GM23338 (cell line): ENCODE results near the gene MYO15B. TPM values are rescaled to one million over a fixed set of nuclear protein-coding genes. Genes with fewer than 3 reads are reported as not detected.

Experiments
- ATAC-seq: fragments of 200-7000 bp; cut with Tn5 transposase; 3 replicates; pipeline ENCODE4 v1.9.1; 2020
- DNase-seq: peaks from one replicate; pipeline ENCODE4 v3.0.0-alpha.2; 2015; ENCODE audit warnings: low spot score
- H2AFZ ChIP-seq: fragments of 200-600 bp; sonication (generic); 2 replicates; pipeline ENCODE4 v1.8.0; 2016; ENCODE audit warnings: antibody characterized with exemption, mild to moderate bottlenecking, moderate library complexity
- H3F3A ChIP-seq: fragments of 200-600 bp; sonication (generic); replicated peaks from 2 replicates; pipeline ENCODE4 v1.8.0; 2017; ENCODE audit warnings: antibody characterized with exemption, mixed run types, low read depth
- H3K27ac ChIP-seq: fragments of 200-600 bp; sonication (generic); 2 replicates; pipeline ENCODE4 v1.6.1; 2016; ENCODE audit warnings: low read depth
- H3K27me3 ChIP-seq: fragments of 200-600 bp; sonication (generic); 2 replicates; pipeline ENCODE4 v1.8.0; 2016; ENCODE audit warnings: mild to moderate bottlenecking, mixed run types, moderate library complexity; ENCODE audit not compliant: insufficient read depth
- H3K36me3 ChIP-seq: fragments of 200-600 bp; sonication (generic); 2 replicates; pipeline ENCODE4 v1.8.0; 2016; ENCODE audit warnings: mild to moderate bottlenecking; ENCODE audit not compliant: insufficient read depth
- H3K4me1 ChIP-seq: fragments of 200-600 bp; sonication (generic); 2 replicates; pipeline ENCODE4 v1.8.0; 2016; ENCODE audit warnings: mild to moderate bottlenecking, moderate library complexity; ENCODE audit not compliant: insufficient read depth
- H3K4me2 ChIP-seq: fragments of 200-600 bp; sonication (generic); 2 replicates; pipeline ENCODE4 v1.7.1; 2017; ENCODE audit warnings: mixed run types
- H3K4me3 ChIP-seq: fragments of 200-600 bp; sonication (generic); 2 replicates; pipeline ENCODE4 v1.6.1; 2016; ENCODE audit warnings: mixed run types
- H3K79me2 ChIP-seq: fragments of 200-600 bp; sonication (generic); replicated peaks from 2 replicates; pipeline ENCODE4 v1.8.0; 2017; ENCODE audit warnings: mild to moderate bottlenecking; ENCODE audit not compliant: insufficient read depth
- H3K9me2 ChIP-seq: fragments of 200-600 bp; sonication (generic); 2 replicates; pipeline ENCODE4 v1.8.0; 2017; ENCODE audit not compliant: insufficient read depth
- H4K20me1 ChIP-seq: fragments of 200-600 bp; sonication (generic); replicated peaks from 2 replicates; pipeline ENCODE4 v1.8.0; 2017; ENCODE audit warnings: mild to moderate bottlenecking; ENCODE audit not compliant: insufficient read depth
- H3K27ac Mint-ChIP-seq: 2 replicates; pipeline ENCODE4 v1.8.0; 2020; ENCODE audit warnings: inconsistent platforms, mild to moderate bottlenecking, moderate library complexity, mixed read lengths
- H3K27me3 Mint-ChIP-seq: 3 replicates; pipeline ENCODE4 v1.8.0; 2022; ENCODE audit warnings: low read depth, mild to moderate bottlenecking, moderate library complexity, mixed read lengths, inconsistent platforms; ENCODE audit not compliant: insufficient read depth, poor library complexity
- H3K36me3 Mint-ChIP-seq: 3 replicates; pipeline ENCODE4 v1.8.0; 2021; ENCODE audit warnings: low read depth, mild to moderate bottlenecking, inconsistent platforms, moderate library complexity, mixed read lengths
- H3K4me1 Mint-ChIP-seq: 3 replicates; pipeline ENCODE4 v1.8.0; 2020; ENCODE audit warnings: mild to moderate bottlenecking, inconsistent platforms, mixed read lengths
- H3K4me3 Mint-ChIP-seq: 3 replicates; pipeline ENCODE4 v1.8.0; 2021; ENCODE audit warnings: moderate library complexity, mild to moderate bottlenecking, inconsistent platforms, mixed read lengths
- H3K9me3 Mint-ChIP-seq: 3 replicates; pipeline ENCODE4 v1.8.0; 2020; ENCODE audit warnings: moderate library complexity, mild to moderate bottlenecking, inconsistent platforms, mixed read lengths
- CREB1 ChIP-seq: fragments of 250-450 bp; sonication (Bioruptor Pico); IDR thresholded peaks from 2 replicates; pipeline ENCODE4 v1.5.0; 2020; ENCODE audit warnings: low read depth, mild to moderate bottlenecking, moderate library complexity
- EZH2 ChIP-seq: fragments of 200-600 bp; sonication (generic); IDR thresholded peaks from one replicate; pipeline ENCODE4 v1.8.0; 2017; ENCODE audit warnings: antibody characterized with exemption, mild to moderate bottlenecking, low read depth; ENCODE audit not compliant: unreplicated experiment
- NANOG ChIP-seq: IDR thresholded peaks from 2 replicates; pipeline ENCODE4 v1.6.1; 2016; ENCODE audit warnings: antibody characterized with exemption, borderline replicate concordance
- STAT1 ChIP-seq: IDR thresholded peaks from one replicate; pipeline ENCODE4 v1.6.1; 2016; ENCODE audit warnings: antibody characterized with exemption; ENCODE audit not compliant: unreplicated experiment
- ZNF114 ChIP-seq: fragments of 250-450 bp; sonication (Bioruptor Pico); IDR thresholded peaks from 2 replicates; pipeline ENCODE4 v1.5.0; 2020; ENCODE audit warnings: mild to moderate bottlenecking, moderate library complexity
- ZNF331 ChIP-seq: fragments of 250-450 bp; sonication (Bioruptor Pico); IDR thresholded peaks from 2 replicates; pipeline ENCODE4 v1.5.0; 2020; ENCODE audit warnings: low read depth, mild to moderate bottlenecking, moderate library complexity
- polyA plus RNA-seq: library from polyadenylated mRNA; unstranded; fragments of >200 nt; fragmentation: Nextera tagmentation; extraction: Ambion mirVana; gene quantifications from 2 replicates; pipeline ENCODE4 v1.2.1, GENCODE V29; 2016
- total RNA-seq: library from RNA; depleted of rRNA; stranded (reverse); fragments of >200 nt; shearing (Covaris generic); gene quantifications from 2 replicates; pipeline ENCODE4 v1.2.3, GENCODE V29; 2014
- TF ChIP-seq, protein P1 (sequence below): IDR thresholded peaks from one replicate; pipeline ENCODE4 v1.6.1; 2018; ENCODE audit warnings: antibody characterized with exemption; ENCODE audit not compliant: unreplicated experiment
- TF ChIP-seq, protein P2 (sequence below), 2 experiments: fragments of 200-600 bp in 1 of 2; sonication (generic) in 1 of 2; conservative IDR thresholded peaks; 2 replicates each; pipeline versions ENCODE4 v1.5.1 to v1.6.1; 2016 to 2017; ENCODE audit warnings: antibody characterized with exemption in 2 of 2, low read depth in 2 of 2, mild to moderate bottlenecking in 2 of 2, moderate library complexity in 1 of 2
- TF ChIP-seq, protein P3 (sequence below): IDR thresholded peaks from 2 replicates; pipeline ENCODE4 v1.6.1; 2016; ENCODE audit warnings: antibody characterized with exemption

MYO15B gene
- total and polyA plus RNA-seq, 2 experiments from 2014 or later, result 6.6 to 12.4 TPM

DNA sequence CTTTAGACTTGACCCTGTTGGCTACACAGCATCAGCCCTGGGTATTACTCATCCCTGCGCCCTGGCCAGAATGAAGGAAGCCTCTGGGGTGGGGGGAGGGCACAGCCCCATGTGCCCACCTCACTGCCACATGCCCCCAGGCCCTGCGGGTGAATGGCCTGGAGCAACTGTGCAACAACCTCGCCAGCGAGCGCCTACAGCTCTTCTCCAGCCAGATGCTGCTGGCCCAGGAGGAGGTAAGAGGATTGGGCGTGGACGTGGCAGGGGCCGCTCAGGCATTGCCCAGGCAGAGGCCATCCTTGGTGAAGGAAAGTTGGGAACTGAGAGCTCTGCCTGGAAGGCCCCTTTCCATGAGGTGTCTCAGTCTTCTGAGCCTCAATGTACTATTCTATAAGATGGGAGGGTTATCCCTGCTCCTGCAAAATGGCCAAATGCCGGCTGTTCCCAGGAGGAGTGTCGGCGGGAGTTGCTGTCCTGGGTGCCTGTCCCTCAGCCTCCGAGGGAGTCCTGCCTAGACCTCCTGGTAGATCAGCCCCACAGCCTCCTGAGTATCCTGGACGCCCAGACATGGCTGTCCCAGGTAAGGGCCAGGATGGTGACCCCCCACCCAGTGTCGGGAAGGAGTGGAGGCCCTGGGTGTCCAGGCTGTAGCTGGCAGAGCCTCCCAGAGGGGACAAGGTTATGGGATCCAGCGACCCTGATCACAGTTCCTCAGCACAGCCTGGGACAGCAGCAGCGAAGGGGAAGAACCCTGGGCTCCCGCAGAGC is 8.9 kb downstream of the MYO15B start:
- Mint-ChIP-seq H3K36me3 (no peaks in the 10 kb centered on the region), H3K9me3 (no peaks in the 10 kb centered on the region)

DNA sequence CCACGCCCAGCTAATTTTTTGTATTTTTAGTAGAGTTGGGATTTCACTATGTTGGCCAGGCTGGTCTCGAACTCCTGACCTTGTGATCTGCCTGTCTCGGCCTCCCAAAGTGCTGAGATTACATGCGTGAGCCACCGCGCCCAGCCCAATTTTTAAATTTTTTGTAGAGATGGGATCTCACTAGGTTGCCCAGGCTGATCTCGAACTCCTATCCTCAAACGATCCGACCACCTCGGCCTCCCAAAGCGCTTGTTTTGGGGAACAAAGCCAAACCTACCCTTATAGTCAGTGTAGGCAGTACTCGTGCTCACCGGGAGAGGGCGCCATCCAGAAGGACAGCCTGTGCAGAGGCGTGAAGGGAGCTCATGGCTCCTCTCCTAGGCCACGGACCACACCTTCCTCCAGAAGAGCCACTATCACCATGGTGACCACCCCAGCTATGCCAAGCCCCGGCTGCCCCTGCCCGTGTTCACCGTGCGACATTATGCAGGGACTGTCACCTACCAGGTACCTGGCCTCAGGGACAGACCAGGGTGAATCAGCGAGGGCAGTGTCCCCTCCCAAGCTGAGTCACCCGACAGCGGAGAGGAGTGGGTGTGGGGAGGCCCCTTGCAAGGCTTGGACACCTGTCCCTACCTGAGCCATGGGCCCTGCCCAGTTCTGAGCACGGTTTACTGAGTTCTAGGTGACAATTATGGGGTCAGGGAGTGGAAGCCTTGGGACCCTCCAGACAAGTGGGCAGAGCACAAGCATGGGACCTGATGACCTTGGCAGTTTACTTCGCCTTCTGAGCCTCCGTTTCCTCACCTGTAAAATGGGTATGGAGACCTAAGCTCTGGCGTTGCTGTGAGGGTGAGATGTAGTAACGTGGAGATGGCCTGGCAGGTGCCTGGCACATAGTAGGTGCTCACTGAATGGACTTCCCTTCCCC is 13.7 kb downstream of the MYO15B start:
- no peak overlapping the region for H3K27ac Mint-ChIP-seq
- no peaks in the 10 kb centered on the region for H3K9me3 Mint-ChIP-seq
- Histone ChIP-seq H3F3A (0 out of 2 replicates have a peak, but pooled peaks cover 4% of the 10 kb centered on the region), H3K4me2 (no peak overlapping the region), H3K79me2 (no peaks in the 10 kb centered on the region), H3K4me1 (no peaks in the 10 kb centered on the region), H2AFZ (no peak overlapping the region), H4K20me1 (no peaks in the 10 kb centered on the region), H3K27me3 (no peaks in the 10 kb centered on the region), H3K27ac (no peak overlapping the region), H3K4me3 (no peak overlapping the region), H3K36me3 (no peaks in the 10 kb centered on the region), H3K9me2 (no peaks in the 10 kb centered on the region)
- H3K27me3 Mint-ChIP-seq, result peaks cover 12% of the 10 kb centered on the region
- H3K4me3 Mint-ChIP-seq, result no peak overlapping the region
- no peaks in the 10 kb centered on the region; the same call in 2 of the 3 replicates for H3K36me3 Mint-ChIP-seq
- H3K4me1 Mint-ChIP-seq, result no peaks in the 10 kb centered on the region
- peak; percentile 91 for DNase-seq
- peak; percentile 95 for ATAC-seq
- TF ChIP-seq, protein P1, sequence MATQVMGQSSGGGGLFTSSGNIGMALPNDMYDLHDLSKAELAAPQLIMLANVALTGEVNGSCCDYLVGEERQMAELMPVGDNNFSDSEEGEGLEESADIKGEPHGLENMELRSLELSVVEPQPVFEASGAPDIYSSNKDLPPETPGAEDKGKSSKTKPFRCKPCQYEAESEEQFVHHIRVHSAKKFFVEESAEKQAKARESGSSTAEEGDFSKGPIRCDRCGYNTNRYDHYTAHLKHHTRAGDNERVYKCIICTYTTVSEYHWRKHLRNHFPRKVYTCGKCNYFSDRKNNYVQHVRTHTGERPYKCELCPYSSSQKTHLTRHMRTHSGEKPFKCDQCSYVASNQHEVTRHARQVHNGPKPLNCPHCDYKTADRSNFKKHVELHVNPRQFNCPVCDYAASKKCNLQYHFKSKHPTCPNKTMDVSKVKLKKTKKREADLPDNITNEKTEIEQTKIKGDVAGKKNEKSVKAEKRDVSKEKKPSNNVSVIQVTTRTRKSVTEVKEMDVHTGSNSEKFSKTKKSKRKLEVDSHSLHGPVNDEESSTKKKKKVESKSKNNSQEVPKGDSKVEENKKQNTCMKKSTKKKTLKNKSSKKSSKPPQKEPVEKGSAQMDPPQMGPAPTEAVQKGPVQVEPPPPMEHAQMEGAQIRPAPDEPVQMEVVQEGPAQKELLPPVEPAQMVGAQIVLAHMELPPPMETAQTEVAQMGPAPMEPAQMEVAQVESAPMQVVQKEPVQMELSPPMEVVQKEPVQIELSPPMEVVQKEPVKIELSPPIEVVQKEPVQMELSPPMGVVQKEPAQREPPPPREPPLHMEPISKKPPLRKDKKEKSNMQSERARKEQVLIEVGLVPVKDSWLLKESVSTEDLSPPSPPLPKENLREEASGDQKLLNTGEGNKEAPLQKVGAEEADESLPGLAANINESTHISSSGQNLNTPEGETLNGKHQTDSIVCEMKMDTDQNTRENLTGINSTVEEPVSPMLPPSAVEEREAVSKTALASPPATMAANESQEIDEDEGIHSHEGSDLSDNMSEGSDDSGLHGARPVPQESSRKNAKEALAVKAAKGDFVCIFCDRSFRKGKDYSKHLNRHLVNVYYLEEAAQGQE, result no peak
- TF ChIP-seq, protein P2, sequence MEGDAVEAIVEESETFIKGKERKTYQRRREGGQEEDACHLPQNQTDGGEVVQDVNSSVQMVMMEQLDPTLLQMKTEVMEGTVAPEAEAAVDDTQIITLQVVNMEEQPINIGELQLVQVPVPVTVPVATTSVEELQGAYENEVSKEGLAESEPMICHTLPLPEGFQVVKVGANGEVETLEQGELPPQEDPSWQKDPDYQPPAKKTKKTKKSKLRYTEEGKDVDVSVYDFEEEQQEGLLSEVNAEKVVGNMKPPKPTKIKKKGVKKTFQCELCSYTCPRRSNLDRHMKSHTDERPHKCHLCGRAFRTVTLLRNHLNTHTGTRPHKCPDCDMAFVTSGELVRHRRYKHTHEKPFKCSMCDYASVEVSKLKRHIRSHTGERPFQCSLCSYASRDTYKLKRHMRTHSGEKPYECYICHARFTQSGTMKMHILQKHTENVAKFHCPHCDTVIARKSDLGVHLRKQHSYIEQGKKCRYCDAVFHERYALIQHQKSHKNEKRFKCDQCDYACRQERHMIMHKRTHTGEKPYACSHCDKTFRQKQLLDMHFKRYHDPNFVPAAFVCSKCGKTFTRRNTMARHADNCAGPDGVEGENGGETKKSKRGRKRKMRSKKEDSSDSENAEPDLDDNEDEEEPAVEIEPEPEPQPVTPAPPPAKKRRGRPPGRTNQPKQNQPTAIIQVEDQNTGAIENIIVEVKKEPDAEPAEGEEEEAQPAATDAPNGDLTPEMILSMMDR (conservative IDR thresholded peaks at IDR 0.05; ENCODE audit: low read depth in 2 of 2), result peak; percentile 93 to 97
- no peak for TF ChIP-seq STAT1

More for the DNA sequence above, 8.9 kb downstream of the MYO15B start:
- Histone ChIP-seq H2AFZ (no peak overlapping the region), H3K4me3 (no peak overlapping the region), H3K9me2 (no peaks in the 10 kb centered on the region), H3F3A (0 out of 2 replicates have a peak, but pooled peaks cover 4% of the 10 kb centered on the region), H3K79me2 (no peaks in the 10 kb centered on the region), H3K36me3 (no peaks in the 10 kb centered on the region), H3K27me3 (no peaks in the 10 kb centered on the region), H3K4me2 (no peak overlapping the region), H3K27ac (no peak overlapping the region), H3K4me1 (no peaks in the 10 kb centered on the region), H4K20me1 (no peaks in the 10 kb centered on the region)
- peaks cover 8% of the 10 kb centered on the region for H3K27me3 Mint-ChIP-seq
- no peak for DNase-seq
- no peak overlapping the region for H3K4me3 Mint-ChIP-seq
- no peak for ATAC-seq
- no peaks in the 10 kb centered on the region for H3K4me1 Mint-ChIP-seq
- TF ChIP-seq, protein P1, result no peak
- TF ChIP-seq, protein P3, sequence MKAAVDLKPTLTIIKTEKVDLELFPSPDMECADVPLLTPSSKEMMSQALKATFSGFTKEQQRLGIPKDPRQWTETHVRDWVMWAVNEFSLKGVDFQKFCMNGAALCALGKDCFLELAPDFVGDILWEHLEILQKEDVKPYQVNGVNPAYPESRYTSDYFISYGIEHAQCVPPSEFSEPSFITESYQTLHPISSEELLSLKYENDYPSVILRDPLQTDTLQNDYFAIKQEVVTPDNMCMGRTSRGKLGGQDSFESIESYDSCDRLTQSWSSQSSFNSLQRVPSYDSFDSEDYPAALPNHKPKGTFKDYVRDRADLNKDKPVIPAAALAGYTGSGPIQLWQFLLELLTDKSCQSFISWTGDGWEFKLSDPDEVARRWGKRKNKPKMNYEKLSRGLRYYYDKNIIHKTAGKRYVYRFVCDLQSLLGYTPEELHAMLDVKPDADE, result no peak
- TF ChIP-seq STAT1 (no peak), ZNF114 (CRISPR knock-in tag) (no peak), EZH2 (no peak), NANOG (no peak), CREB1 (CRISPR knock-in tag) (no peak), ZNF331 (CRISPR knock-in tag) (no peak)
- H3K27ac Mint-ChIP-seq, result no peak overlapping the region
